ENCODE results near the gene PTPRD.

PTPRD gene

GRCh38 chr9:8643896-8644295 is 1968.9 kb downstream of the PTPRD start:
- Histone ChIP-seq H3K27ac (ENCODE audit: low read depth, low read length) (no peak overlapping the region), H3K9ac (ENCODE audit: low read depth in 1 of 2, low read length in 2 of 2) (no peak overlapping the region), H3K27me3 (ENCODE audit: control insufficient read depth in 1 of 2, insufficient read depth in 2 of 2, low read length in 2 of 2) (no peaks in the 10 kb centered on the region), H3K36me3 (ENCODE audit: control insufficient read depth in 1 of 2, insufficient read depth in 2 of 2, low read length in 2 of 2) (no peaks in the 10 kb centered on the region), H3K4me1 (ENCODE audit: control insufficient read depth in 1 of 2, insufficient read depth in 2 of 2, low read length in 2 of 2) (no peaks in the 10 kb centered on the region), H3K9me3 (ENCODE audit: control insufficient read depth in 1 of 2, low read length in 2 of 2) (no peaks in the 10 kb centered on the region), H3K4me3 (ENCODE audit: low read depth in 1 of 2, low read length in 2 of 2) (no peak overlapping the region)

GRCh38 chr9:8643464-8643863 is 1969.3 kb downstream of the PTPRD start:
- no peak overlapping the region for H3K4me3 ChIP-seq (ENCODE audit: low read depth in 1 of 2, low read length in 2 of 2)
- no peaks in the 10 kb centered on the region for H3K4me1 ChIP-seq (ENCODE audit: control insufficient read depth in 1 of 2, insufficient read depth in 2 of 2, low read length in 2 of 2)
- no peak overlapping the region for H3K9ac ChIP-seq (ENCODE audit: low read depth in 1 of 2, low read length in 2 of 2)
- H3K36me3 ChIP-seq (ENCODE audit: control insufficient read depth in 1 of 2, insufficient read depth in 2 of 2, low read length in 2 of 2), result no peaks in the 10 kb centered on the region
- H3K27me3 ChIP-seq (ENCODE audit: control insufficient read depth in 1 of 2, insufficient read depth in 2 of 2, low read length in 2 of 2), result no peaks in the 10 kb centered on the region
- no peak overlapping the region for H3K27ac ChIP-seq (ENCODE audit: low read depth, low read length)
- H3K9me3 ChIP-seq (ENCODE audit: control insufficient read depth in 1 of 2, low read length in 2 of 2), result no peaks in the 10 kb centered on the region

- Histone ChIP-seq H3K4me1 (ENCODE audit: control insufficient read depth in 1 of 2, insufficient read depth in 2 of 2, low read length in 2 of 2) (no peaks in the 10 kb centered on the region), H3K9me3 (ENCODE audit: control insufficient read depth in 1 of 2, low read length in 2 of 2) (no peaks in the 10 kb centered on the region), H3K36me3 (ENCODE audit: control insufficient read depth in 1 of 2, insufficient read depth in 2 of 2, low read length in 2 of 2) (no peaks in the 10 kb centered on the region), H3K27me3 (ENCODE audit: control insufficient read depth in 1 of 2, insufficient read depth in 2 of 2, low read length in 2 of 2) (no peaks in the 10 kb centered on the region), H3K27ac (ENCODE audit: low read depth, low read length) (no peak overlapping the region), H3K4me3 (ENCODE audit: low read depth in 1 of 2, low read length in 2 of 2) (no peak overlapping the region), H3K9ac (ENCODE audit: low read depth in 1 of 2, low read length in 2 of 2) (no peak overlapping the region)
Observed at GRCh38 chr9:8640761-8641160, 1972.0 kb downstream of the PTPRD start.

GRCh38 chr9:8637626-8638025 is 1975.2 kb downstream of the PTPRD start:
- Histone ChIP-seq H3K4me3 (ENCODE audit: low read depth in 1 of 2, low read length in 2 of 2) (no peak overlapping the region), H3K4me1 (ENCODE audit: control insufficient read depth in 1 of 2, insufficient read depth in 2 of 2, low read length in 2 of 2) (no peaks in the 10 kb centered on the region), H3K9me3 (ENCODE audit: control insufficient read depth in 1 of 2, low read length in 2 of 2) (no peaks in the 10 kb centered on the region), H3K27ac (ENCODE audit: low read depth, low read length) (no peak overlapping the region), H3K27me3 (ENCODE audit: control insufficient read depth in 1 of 2, insufficient read depth in 2 of 2, low read length in 2 of 2) (no peaks in the 10 kb centered on the region), H3K9ac (ENCODE audit: low read depth in 1 of 2, low read length in 2 of 2) (no peak overlapping the region), H3K36me3 (ENCODE audit: control insufficient read depth in 1 of 2, insufficient read depth in 2 of 2, low read length in 2 of 2) (no peaks in the 10 kb centered on the region)

- no peak overlapping the region for H3K27ac ChIP-seq (ENCODE audit: low read depth, low read length)
- no peaks in the 10 kb centered on the region for H3K36me3 ChIP-seq (ENCODE audit: control insufficient read depth in 1 of 2, insufficient read depth in 2 of 2, low read length in 2 of 2)
- H3K9me3 ChIP-seq (ENCODE audit: control insufficient read depth in 1 of 2, low read length in 2 of 2), result no peaks in the 10 kb centered on the region
- H3K4me1 ChIP-seq (ENCODE audit: control insufficient read depth in 1 of 2, insufficient read depth in 2 of 2, low read length in 2 of 2), result no peaks in the 10 kb centered on the region
- no peak overlapping the region for H3K9ac ChIP-seq (ENCODE audit: low read depth in 1 of 2, low read length in 2 of 2)
- no peak overlapping the region for H3K4me3 ChIP-seq (ENCODE audit: low read depth in 1 of 2, low read length in 2 of 2)
- H3K27me3 ChIP-seq (ENCODE audit: control insufficient read depth in 1 of 2, insufficient read depth in 2 of 2, low read length in 2 of 2), result no peaks in the 10 kb centered on the region
Observed at GRCh38 chr9:8633784-8634183, 1979.0 kb downstream of the PTPRD start.

- no peak overlapping the region for H3K4me3 ChIP-seq (ENCODE audit: low read depth in 1 of 2, low read length in 2 of 2)
- no peak overlapping the region for H3K27ac ChIP-seq (ENCODE audit: low read depth, low read length)
- no peaks in the 10 kb centered on the region for H3K27me3 ChIP-seq (ENCODE audit: control insufficient read depth in 1 of 2, insufficient read depth in 2 of 2, low read length in 2 of 2)
- H3K9ac ChIP-seq (ENCODE audit: low read depth in 1 of 2, low read length in 2 of 2), result no peak overlapping the region
- H3K4me1 ChIP-seq (ENCODE audit: control insufficient read depth in 1 of 2, insufficient read depth in 2 of 2, low read length in 2 of 2), result no peaks in the 10 kb centered on the region
- no peaks in the 10 kb centered on the region for H3K36me3 ChIP-seq (ENCODE audit: control insufficient read depth in 1 of 2, insufficient read depth in 2 of 2, low read length in 2 of 2)
- H3K9me3 ChIP-seq (ENCODE audit: control insufficient read depth in 1 of 2, low read length in 2 of 2), result no peaks in the 10 kb centered on the region
Observed at GRCh38 chr9:8632493-8632892, 1980.3 kb downstream of the PTPRD start.

- no peaks in the 10 kb centered on the region for H3K9me3 ChIP-seq (ENCODE audit: control insufficient read depth in 1 of 2, low read length in 2 of 2)
- no peak overlapping the region for H3K9ac ChIP-seq (ENCODE audit: low read depth in 1 of 2, low read length in 2 of 2)
- no peaks in the 10 kb centered on the region for H3K27me3 ChIP-seq (ENCODE audit: control insufficient read depth in 1 of 2, insufficient read depth in 2 of 2, low read length in 2 of 2)
- H3K27ac ChIP-seq (ENCODE audit: low read depth, low read length), result no peak overlapping the region
- H3K4me3 ChIP-seq (ENCODE audit: low read depth in 1 of 2, low read length in 2 of 2), result no peak overlapping the region
- H3K4me1 ChIP-seq (ENCODE audit: control insufficient read depth in 1 of 2, insufficient read depth in 2 of 2, low read length in 2 of 2), result no peaks in the 10 kb centered on the region
- H3K36me3 ChIP-seq (ENCODE audit: control insufficient read depth in 1 of 2, insufficient read depth in 2 of 2, low read length in 2 of 2), result no peaks in the 10 kb centered on the region
Observed at GRCh38 chr9:8628791-8629190, 1984.0 kb downstream of the PTPRD start.

- no peak overlapping the region for H3K27ac ChIP-seq (ENCODE audit: low read depth, low read length)
- no peak overlapping the region for H3K9ac ChIP-seq (ENCODE audit: low read depth in 1 of 2, low read length in 2 of 2)
- H3K36me3 ChIP-seq (ENCODE audit: control insufficient read depth in 1 of 2, insufficient read depth in 2 of 2, low read length in 2 of 2), result no peaks in the 10 kb centered on the region
- no peaks in the 10 kb centered on the region for H3K4me1 ChIP-seq (ENCODE audit: control insufficient read depth in 1 of 2, insufficient read depth in 2 of 2, low read length in 2 of 2)
- no peaks in the 10 kb centered on the region for H3K27me3 ChIP-seq (ENCODE audit: control insufficient read depth in 1 of 2, insufficient read depth in 2 of 2, low read length in 2 of 2)
- H3K9me3 ChIP-seq (ENCODE audit: control insufficient read depth in 1 of 2, low read length in 2 of 2), result no peaks in the 10 kb centered on the region
- H3K4me3 ChIP-seq (ENCODE audit: low read depth in 1 of 2, low read length in 2 of 2), result no peak overlapping the region
Observed at GRCh38 chr9:8627976-8628679, 1984.7 kb downstream of the PTPRD start.

- H3K4me3 ChIP-seq (ENCODE audit: low read depth in 1 of 2, low read length in 2 of 2), result no peak overlapping the region
- H3K27me3 ChIP-seq (ENCODE audit: control insufficient read depth in 1 of 2, insufficient read depth in 2 of 2, low read length in 2 of 2), result no peaks in the 10 kb centered on the region
- no peak overlapping the region for H3K27ac ChIP-seq (ENCODE audit: low read depth, low read length)
- no peaks in the 10 kb centered on the region for H3K9me3 ChIP-seq (ENCODE audit: control insufficient read depth in 1 of 2, low read length in 2 of 2)
- no peaks in the 10 kb centered on the region for H3K4me1 ChIP-seq (ENCODE audit: control insufficient read depth in 1 of 2, insufficient read depth in 2 of 2, low read length in 2 of 2)
- no peak overlapping the region for H3K9ac ChIP-seq (ENCODE audit: low read depth in 1 of 2, low read length in 2 of 2)
- H3K36me3 ChIP-seq (ENCODE audit: control insufficient read depth in 1 of 2, insufficient read depth in 2 of 2, low read length in 2 of 2), result no peaks in the 10 kb centered on the region
Observed at GRCh38 chr9:8622871-8623270, 1989.9 kb downstream of the PTPRD start.

GRCh38 chr9:8622222-8622802 is 1990.5 kb downstream of the PTPRD start:
- Histone ChIP-seq H3K36me3 (ENCODE audit: control insufficient read depth in 1 of 2, insufficient read depth in 2 of 2, low read length in 2 of 2) (no peaks in the 10 kb centered on the region), H3K4me1 (ENCODE audit: control insufficient read depth in 1 of 2, insufficient read depth in 2 of 2, low read length in 2 of 2) (no peaks in the 10 kb centered on the region), H3K9me3 (ENCODE audit: control insufficient read depth in 1 of 2, low read length in 2 of 2) (no peaks in the 10 kb centered on the region), H3K27me3 (ENCODE audit: control insufficient read depth in 1 of 2, insufficient read depth in 2 of 2, low read length in 2 of 2) (no peaks in the 10 kb centered on the region), H3K27ac (ENCODE audit: low read depth, low read length) (no peak overlapping the region), H3K9ac (ENCODE audit: low read depth in 1 of 2, low read length in 2 of 2) (no peak overlapping the region), H3K4me3 (ENCODE audit: low read depth in 1 of 2, low read length in 2 of 2) (no peak overlapping the region)
